Caco-2 (cell line): ENCODE results near the gene INS. TPM values are rescaled to one million over a fixed set of nuclear protein-coding genes. Genes with fewer than 3 reads are reported as not detected.

Experiments used
- BruUV-seq: library from RNA; stranded (reverse); fragments of 400-500 nt; replicated peaks from 2 replicates; lab custom pipeline; 2021; lab: Mats Ljungman, UMichigan
- CTCF ChIA-PET: fragments of 300-600 bp; sonication (Branson Sonifier 250); formaldehyde crosslinking; loops from one replicate; lab custom pipeline; 2022; ENCODE audit warnings: antibody characterized with exemption; lab: Charles Lee
- POLR2A ChIA-PET: fragments of 300-600 bp; sonication (Branson Sonifier 250); formaldehyde crosslinking; loops from one replicate; lab custom pipeline; 2022; ENCODE audit warnings: antibody characterized with exemption; lab: Charles Lee
- DNase-seq, 2 experiments: peaks; one replicate each; pipeline versions ENCODE4 v3.0.0 to v3.0.0-alpha.2; 2020 to 2022
- H3K27me3 ChIP-seq: replicated peaks from 2 replicates; pipeline ENCODE4 v1.6.0; 2011; ENCODE audit warnings: low read length; ENCODE audit not compliant: control insufficient read depth, insufficient read depth
- H3K36me3 ChIP-seq: 2 replicates; pipeline ENCODE4 v1.5.1; 2011; ENCODE audit warnings: low read length; ENCODE audit not compliant: control insufficient read depth, insufficient read depth
- H3K4me1 ChIP-seq: fragments of 250-450 bp; sonication (Bioruptor Pico); 2 replicates; pipeline ENCODE4 v1.5.1; 2020; ENCODE audit warnings: mild to moderate bottlenecking
- H3K4me3 ChIP-seq: 2 replicates; pipeline ENCODE4 v1.5.1; 2011; ENCODE audit warnings: low read depth, mild to moderate bottlenecking, control low read depth, low read length
- H3K9me3 ChIP-seq: fragments of 250-450 bp; sonication (Bioruptor Pico); 2 replicates; pipeline ENCODE4 v1.5.1; 2020; ENCODE audit warnings: mild to moderate bottlenecking, moderate library complexity
- H3K27ac Mint-ChIP-seq: one replicate; pipeline ENCODE4 v1.8.0; 2022; ENCODE audit warnings: mixed read lengths; ENCODE audit not compliant: unreplicated experiment
- H3K27me3 Mint-ChIP-seq: one replicate; pipeline ENCODE4 v1.8.0; 2022; ENCODE audit warnings: mixed read lengths; ENCODE audit not compliant: insufficient read depth, unreplicated experiment
- H3K36me3 Mint-ChIP-seq: one replicate; pipeline ENCODE4 v1.8.0; 2022; ENCODE audit warnings: mild to moderate bottlenecking, mixed read lengths; ENCODE audit not compliant: insufficient read depth, unreplicated experiment
- H3K4me1 Mint-ChIP-seq: one replicate; pipeline ENCODE4 v1.8.0; 2022; ENCODE audit warnings: low read depth, mixed read lengths; ENCODE audit not compliant: unreplicated experiment
- H3K4me3 Mint-ChIP-seq: one replicate; pipeline ENCODE4 v1.8.0; 2022; ENCODE audit warnings: mild to moderate bottlenecking, moderate library complexity, mixed read lengths; ENCODE audit not compliant: unreplicated experiment
- H3K9me3 Mint-ChIP-seq: one replicate; pipeline ENCODE4 v1.8.0; 2022; ENCODE audit warnings: mixed read lengths; ENCODE audit not compliant: unreplicated experiment
- intact Hi-C: fragments of 100-400 bp; cut with micrococcal nuclease; formaldehyde crosslinking; loops from one replicate; pipeline ENCODE4 v1.10.0; 2022; ENCODE audit not compliant: unreplicated experiment
- total RNA-seq: library from RNA; stranded (reverse); gene quantifications from 2 replicates; pipeline ENCODE4 v1.2.3, GENCODE V29; 2022
- TF ChIP-seq, protein P1 (sequence below), 2 experiments: fragments of 200-600 bp in 1 of 2; IDR thresholded peaks; 1 replicate in 1 of 2; 2 replicates in 1 of 2; pipeline versions ENCODE4 v1.5.1 to v1.8.0; 2011 to 2022; ENCODE audit warnings: antibody characterized with exemption in 1 of 2, control low read depth in 1 of 2, inconsistent platforms in 1 of 2, low read depth in 1 of 2, low read length in 1 of 2, mild to moderate bottlenecking in 1 of 2, moderate library complexity in 1 of 2; ENCODE audit not compliant: insufficient read depth in 1 of 2, severe bottlenecking in 1 of 2, unreplicated experiment in 1 of 2

INS gene
- total RNA-seq, 1 experiment from 2014 or later = not detected

DNA sequence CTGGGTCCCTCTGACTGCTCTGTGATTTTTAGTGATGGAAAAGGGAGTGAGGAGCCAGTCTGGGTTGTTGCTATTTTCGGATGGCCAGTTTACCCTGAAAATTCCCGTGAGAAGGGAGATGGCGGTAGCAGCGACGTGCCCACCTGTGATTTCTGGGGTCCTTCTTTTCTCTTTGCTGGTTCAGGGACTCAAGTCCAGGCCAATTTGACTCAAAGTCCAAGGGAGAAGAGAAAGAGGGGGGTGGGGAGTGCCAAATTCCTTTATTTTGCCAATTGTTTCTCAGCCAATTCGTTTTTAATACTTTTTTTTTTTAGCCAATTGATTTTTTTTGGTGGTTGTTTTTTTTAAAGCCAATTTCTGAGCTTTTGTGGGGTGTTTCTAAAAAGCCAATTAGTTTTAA, 28.8 kb downstream of the INS start:
- Histone ChIP-seq H3K36me3 (peaks cover 9% of the 10 kb centered on the region), H3K27me3 (no peaks in the 10 kb centered on the region), H3K4me3 (no peak overlapping the region), H3K4me1 (peaks cover 14% of the 10 kb centered on the region; the same call in 1 of the 2 replicates), H3K9me3 (no peaks in the 10 kb centered on the region)
- intact Hi-C loops = no loop called here
- no TSS peak for BruUV-seq
- Mint-ChIP-seq H3K9me3 (no peaks in the 10 kb centered on the region), H3K27ac (peak overlapping the region; percentile 83), H3K27me3 (no peaks in the 10 kb centered on the region), H3K4me1 (peaks cover 26% of the 10 kb centered on the region), H3K36me3 (peaks cover 100% of the 10 kb centered on the region), H3K4me3 (peak overlapping the region; percentile 27)
- TF ChIP-seq, protein P1, sequence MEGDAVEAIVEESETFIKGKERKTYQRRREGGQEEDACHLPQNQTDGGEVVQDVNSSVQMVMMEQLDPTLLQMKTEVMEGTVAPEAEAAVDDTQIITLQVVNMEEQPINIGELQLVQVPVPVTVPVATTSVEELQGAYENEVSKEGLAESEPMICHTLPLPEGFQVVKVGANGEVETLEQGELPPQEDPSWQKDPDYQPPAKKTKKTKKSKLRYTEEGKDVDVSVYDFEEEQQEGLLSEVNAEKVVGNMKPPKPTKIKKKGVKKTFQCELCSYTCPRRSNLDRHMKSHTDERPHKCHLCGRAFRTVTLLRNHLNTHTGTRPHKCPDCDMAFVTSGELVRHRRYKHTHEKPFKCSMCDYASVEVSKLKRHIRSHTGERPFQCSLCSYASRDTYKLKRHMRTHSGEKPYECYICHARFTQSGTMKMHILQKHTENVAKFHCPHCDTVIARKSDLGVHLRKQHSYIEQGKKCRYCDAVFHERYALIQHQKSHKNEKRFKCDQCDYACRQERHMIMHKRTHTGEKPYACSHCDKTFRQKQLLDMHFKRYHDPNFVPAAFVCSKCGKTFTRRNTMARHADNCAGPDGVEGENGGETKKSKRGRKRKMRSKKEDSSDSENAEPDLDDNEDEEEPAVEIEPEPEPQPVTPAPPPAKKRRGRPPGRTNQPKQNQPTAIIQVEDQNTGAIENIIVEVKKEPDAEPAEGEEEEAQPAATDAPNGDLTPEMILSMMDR (IDR thresholded peaks at IDR 0.05; ENCODE audit: insufficient read depth in 1 of 2, low read depth in 1 of 2, low read length in 1 of 2, severe bottlenecking in 1 of 2, unreplicated experiment in 1 of 2) = no peak
- ChIA-PET POLR2A (no interaction called here), CTCF (no interaction called here)
- DNase-seq = no peak

DNA sequence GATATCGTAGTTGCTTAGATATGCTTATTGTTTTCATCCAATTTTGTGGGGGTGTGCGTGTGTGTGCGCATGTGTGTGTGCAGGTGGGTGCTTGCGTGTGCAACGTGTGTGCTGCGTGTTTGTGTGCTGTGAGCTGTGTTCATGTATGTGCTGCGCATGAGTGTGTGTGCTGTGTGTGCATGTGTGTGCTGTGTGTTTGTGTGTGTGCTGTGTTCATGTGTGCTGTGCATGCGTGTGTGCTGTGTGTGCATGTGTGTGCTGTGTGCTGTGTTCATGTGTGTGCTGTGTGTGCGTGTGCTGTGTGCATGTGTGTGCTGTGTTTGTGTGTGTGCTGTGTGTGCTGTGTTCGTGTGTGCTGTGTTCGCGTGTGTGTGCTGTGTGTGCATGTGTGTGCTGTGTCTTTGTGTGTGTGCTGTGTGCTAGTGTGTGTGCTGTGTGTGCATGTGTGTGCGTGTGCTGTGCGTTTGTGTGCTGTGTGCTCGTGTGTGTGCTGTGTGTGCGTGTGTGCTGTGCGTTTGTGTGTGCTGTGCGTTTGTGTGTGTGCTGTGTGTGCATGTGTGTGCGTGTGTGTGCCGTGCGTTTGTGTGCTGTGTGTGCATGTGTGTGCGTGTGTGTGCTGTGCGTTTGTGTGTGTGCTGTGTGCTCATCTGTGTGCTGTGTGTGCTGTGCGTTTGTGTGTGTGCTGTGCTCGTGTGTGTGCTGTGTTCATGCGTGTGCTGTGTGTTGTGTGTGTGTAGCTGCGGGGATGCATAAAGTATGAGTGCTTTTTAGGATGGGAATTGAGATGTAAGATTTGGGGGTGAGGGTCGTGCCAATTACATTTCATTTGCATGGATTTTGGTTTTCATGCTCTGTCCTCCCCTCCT, 29.4 kb downstream of the INS start:
- H3K27me3 Mint-ChIP-seq = no peaks in the 10 kb centered on the region
- CTCF ChIA-PET = no interaction called here
- Histone ChIP-seq H3K4me1 (peaks cover 9% of the 10 kb centered on the region; the same call in 1 of the 2 replicates), H3K4me3 (no peak overlapping the region), H3K27me3 (no peaks in the 10 kb centered on the region), H3K9me3 (no peaks in the 10 kb centered on the region), H3K36me3 (peaks cover 9% of the 10 kb centered on the region)
- peaks cover 26% of the 10 kb centered on the region for H3K4me1 Mint-ChIP-seq
- TSS peak; percentile 53 for BruUV-seq
- H3K9me3 Mint-ChIP-seq = peaks cover 2% of the 10 kb centered on the region
- H3K4me3 Mint-ChIP-seq = peak overlapping the region; percentile 27
- peaks cover 96% of the 10 kb centered on the region for H3K36me3 Mint-ChIP-seq
- POLR2A ChIA-PET = no interaction called here
- TF ChIP-seq, protein P1 (IDR thresholded peaks at IDR 0.05; ENCODE audit: insufficient read depth in 1 of 2, low read depth in 1 of 2, low read length in 1 of 2, severe bottlenecking in 1 of 2, unreplicated experiment in 1 of 2) = no peak
- intact Hi-C loops = no loop called here
- H3K27ac Mint-ChIP-seq = peak overlapping the region; percentile 83
- no peak for DNase-seq

DNA sequence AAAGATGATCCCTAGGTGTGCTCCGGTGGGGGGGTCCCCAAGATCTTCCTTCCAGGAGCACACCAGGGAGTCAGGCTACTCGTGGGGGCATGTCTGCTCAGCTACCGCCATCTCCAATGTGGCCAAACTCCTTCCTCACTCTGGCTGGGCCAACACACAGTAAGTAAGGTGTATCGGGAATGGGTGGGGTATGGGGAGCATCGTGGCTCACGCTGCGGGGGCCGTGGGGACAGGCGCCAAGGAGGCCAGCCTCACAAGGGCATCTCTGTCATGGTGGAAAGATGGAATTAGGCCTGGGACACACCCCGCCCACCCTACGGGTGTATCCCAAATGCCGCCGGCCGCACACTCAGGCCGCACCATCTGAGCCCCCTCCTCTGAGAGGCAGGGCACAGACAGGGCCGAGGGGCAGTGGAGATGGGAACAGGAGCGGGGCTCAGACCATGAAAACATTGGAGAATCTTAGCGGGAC, 30.1 kb downstream of the INS start:
- ChIA-PET POLR2A (no interaction called here), CTCF (no interaction called here)
- Histone ChIP-seq H3K4me3 (no peak overlapping the region), H3K27me3 (no peaks in the 10 kb centered on the region), H3K9me3 (no peaks in the 10 kb centered on the region), H3K36me3 (peaks cover 9% of the 10 kb centered on the region), H3K4me1 (peaks cover 2% of the 10 kb centered on the region; the same call in 1 of the 2 replicates)
- H3K4me3 Mint-ChIP-seq = peak overlapping the region; percentile 17
- DNase-seq = peak in 1 of 2 experiments; percentile 11
- H3K4me1 Mint-ChIP-seq = peaks cover 20% of the 10 kb centered on the region
- no peaks in the 10 kb centered on the region for H3K27me3 Mint-ChIP-seq
- H3K27ac Mint-ChIP-seq = peak overlapping the region; percentile 83
- BruUV-seq = no TSS peak
- intact Hi-C loops = no loop called here
- TF ChIP-seq, protein P1 (IDR thresholded peaks at IDR 0.05; ENCODE audit: insufficient read depth in 1 of 2, low read depth in 1 of 2, low read length in 1 of 2, severe bottlenecking in 1 of 2, unreplicated experiment in 1 of 2) = no peak
- peaks cover 8% of the 10 kb centered on the region for H3K9me3 Mint-ChIP-seq
- peaks cover 89% of the 10 kb centered on the region for H3K36me3 Mint-ChIP-seq
